HG02623 (cell line): ENCODE data around the gene MEF2B.
"Not testable (repeated sequence)": the region's sequence is repeated elsewhere in the genome, so short reads cannot be mapped to it uniquely, and the experiment has no call there.

ENCODE experiments used
- ATAC-seq: cut with Tn5 transposase; IDR thresholded peaks from one replicate; pipeline ENCODE4 v1.9.1; 2021; ENCODE audit warnings: moderate library complexity; ENCODE audit not compliant: unreplicated experiment

MEF2B gene

DNA sequence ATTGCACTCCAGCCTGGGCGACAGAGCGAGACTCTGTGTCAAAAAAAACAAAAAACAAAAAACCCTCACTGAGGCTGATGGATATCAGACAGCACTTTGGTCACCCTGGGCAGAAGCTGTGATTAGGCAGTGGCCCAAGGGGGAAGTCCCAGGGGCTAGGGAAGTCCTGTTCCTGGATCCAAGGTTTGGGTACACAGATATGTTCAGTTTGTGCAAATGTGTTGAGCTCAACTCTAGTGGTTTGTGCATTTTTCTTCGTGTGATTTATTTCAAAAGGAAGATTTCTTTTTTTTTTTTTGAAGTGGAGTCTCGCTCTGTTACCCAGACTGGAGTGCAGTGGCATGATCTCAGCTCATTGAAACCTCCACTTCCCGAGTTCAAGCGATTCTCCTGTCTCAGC lies 12.3 kb downstream of the MEF2B start:
- no peak for ATAC-seq

GRCh38 chr19:19155495-19156219 lies 14.4 kb downstream of the MEF2B start:
- peak; percentile 71 for ATAC-seq

DNA sequence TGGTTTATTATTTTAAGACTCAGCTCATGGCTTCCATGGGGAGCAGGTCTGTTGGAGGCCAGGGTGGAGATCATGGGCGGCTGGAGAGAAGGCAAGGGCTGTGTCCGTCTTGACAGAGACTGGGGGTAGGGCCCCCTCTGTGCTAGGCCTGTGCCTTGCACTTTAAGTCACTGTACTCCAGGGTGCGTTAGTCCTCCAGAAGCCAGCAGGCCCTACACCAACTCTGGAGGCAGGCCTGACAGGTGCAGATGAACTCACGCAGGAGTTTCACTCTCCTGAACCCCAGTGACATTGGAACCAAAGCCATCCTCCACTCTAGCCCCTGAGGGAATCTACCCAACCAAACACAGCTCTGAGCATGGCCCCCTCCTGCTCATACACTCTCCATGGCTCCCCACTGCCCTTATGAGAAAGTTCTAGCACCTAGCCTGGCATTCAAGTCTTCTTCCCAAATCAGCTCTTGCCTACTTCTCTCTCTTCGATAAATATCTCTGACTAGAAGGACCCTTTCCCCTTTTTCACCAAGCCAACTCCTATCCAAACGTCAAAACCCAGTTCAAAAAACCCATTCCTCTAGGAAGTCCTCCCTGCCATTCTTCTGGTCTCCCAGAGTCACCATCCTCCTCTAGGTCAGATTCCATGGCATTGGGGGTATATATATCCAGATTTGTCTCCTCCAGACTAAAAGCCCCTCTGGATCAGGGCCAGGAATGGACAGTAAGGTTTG lies 15.1 kb downstream of the MEF2B start:
- ATAC-seq = no peak

DNA sequence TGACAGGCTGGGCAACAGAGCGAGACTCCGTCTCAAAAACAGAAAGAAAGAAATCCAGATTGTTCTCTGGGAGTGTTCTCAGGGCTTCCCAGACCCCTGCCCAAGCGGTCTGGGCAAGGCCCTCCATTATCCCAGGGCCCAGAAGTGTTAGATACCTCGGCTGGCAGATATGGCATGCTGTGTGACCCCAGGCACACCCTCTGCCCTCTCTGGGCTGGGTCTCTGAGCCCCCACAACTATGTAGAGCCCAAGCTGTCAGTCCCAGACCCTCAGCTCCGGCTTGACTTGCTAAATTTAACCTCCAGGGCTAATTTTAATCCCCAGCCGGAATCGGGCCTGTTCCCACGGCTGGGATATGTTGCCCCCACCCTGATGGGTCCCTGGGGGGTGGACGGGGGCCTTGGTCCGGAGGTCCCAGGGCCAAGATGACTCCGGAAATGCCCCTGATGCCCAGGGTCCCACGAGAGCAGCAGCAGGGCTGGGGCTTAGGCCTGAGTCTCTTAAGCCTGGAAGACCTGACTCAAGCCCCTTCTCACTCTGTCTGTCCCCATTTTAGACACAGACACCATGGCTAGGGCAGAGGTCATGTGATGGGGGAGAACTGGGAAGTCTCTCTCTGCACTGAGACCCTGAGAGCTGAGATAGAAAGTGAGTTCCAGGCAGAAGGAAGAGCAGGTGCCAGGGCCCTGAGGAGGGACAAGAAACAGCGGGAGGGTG lies 17.2 kb downstream of the MEF2B start:
- no peak for ATAC-seq

DNA sequence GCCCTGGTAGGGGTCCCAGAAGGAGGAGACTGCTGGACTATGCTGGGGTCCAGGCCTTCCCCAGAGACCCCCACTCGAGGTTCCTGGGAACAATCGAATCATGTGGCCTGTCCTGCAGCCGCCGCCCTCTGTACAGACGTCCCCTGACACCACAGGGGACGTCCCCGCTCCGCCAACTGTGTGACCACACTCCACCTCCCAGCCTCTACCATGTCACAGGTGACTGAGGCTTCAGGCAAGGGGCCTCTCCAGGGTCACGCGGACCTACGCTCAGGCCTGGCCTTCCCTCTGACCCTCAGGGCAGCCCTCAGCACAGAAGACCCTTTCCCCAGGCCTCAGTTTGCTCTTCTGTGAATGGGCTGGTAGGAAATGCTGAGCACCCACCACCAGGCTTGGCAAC lies 18.6 kb downstream of the MEF2B start:
- ATAC-seq = peak; percentile 55

GRCh38 chr19:19149435-19149834 lies 20.6 kb downstream of the MEF2B start:
- no peak for ATAC-seq

DNA sequence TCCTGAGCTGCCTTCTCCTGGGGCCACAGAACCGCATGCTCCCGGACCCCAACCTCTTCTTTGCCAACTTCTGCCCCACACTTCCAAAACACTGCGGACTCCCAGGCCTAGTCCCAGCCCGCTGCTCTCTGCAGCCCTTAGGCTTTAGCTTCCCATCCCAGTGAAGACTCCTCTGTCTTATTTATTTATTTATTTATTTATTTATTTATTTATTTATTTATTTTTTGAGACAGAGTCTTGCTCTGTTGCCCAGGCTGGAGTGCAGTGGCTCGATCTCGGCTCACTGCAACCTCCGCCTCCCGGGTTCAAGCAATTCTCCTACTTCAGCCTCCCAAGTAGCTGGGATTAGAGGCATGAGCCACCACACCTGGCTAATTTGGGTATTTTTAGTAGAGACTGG lies 21.6 kb downstream of the MEF2B start:
- ATAC-seq = not testable (repeated sequence)

DNA sequence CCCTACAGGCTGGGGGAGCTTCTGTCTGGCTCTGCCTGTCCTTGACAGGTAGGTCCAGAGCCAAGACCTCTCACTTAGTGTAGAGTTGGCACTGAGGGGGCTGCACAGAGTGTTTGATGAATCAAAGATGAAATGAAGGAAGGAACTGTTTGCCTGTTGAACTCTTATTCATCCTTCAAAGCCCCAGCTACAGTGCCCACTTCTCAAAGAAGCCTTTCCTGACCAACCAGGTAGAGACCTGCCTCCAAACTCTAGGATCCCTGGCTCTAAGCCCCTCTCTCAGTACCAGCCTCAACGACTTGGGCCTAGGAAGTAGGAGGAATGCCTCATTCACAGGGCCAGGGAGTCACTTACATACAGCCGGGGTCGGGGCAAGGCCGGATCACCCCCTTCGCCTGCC lies 22.7 kb downstream of the MEF2B start:
- no peak for ATAC-seq

GRCh38 chr19:19146865-19147264 lies 23.2 kb downstream of the MEF2B start:
- no peak for ATAC-seq

- ATAC-seq = no peak
Observed at GRCh38 chr19:19145684-19146608, 24.1 kb downstream of the MEF2B start.

DNA sequence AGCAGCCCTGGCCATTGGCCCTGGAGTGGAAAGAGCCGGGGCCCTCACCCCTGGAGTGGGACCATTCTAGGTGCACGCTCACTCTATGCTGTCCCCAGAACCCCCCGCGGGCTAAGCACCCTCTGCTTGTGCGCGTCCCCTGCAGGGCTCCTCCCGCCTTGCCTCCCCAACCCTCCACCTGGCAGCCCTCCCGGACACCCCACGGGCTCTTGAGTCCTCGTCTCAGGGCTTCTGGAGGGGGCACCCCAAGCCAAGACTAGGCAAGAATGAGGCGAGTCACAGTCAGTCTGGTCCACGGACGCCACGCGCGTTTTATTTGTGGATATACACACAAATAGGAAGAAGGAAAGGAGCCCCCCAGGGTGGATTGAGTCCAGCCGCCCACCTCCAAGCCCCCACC lies 24.8 kb downstream of the MEF2B start:
- no peak for ATAC-seq

GRCh38 chr19:19142347-19142746 lies 27.7 kb downstream of the MEF2B start:
- no peak for ATAC-seq

DNA sequence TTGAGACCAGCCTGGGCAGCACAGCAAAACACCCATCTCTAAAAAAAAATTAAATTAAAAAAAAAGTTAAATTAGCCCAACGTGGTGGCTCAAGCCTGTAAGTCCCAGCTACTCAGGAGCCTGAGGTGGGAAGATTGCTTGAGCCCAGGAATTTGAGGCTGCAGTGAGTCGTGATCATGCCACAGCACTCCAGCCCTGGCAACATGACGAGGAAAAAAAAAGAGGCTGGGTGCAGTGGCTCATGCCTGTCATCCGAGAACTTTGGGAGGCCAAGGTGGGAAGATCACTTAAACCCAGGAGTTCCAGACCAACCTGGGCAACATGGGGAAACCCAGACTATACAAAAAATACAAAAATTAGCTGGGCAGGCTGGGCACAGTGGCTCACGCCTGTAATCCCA lies 29.6 kb downstream of the MEF2B start:
- ATAC-seq = no peak

- no peak for ATAC-seq
Observed at GRCh38 chr19:19139876-19140229, 30.2 kb downstream of the MEF2B start.

GRCh38 chr19:19138109-19138981 lies 31.7 kb downstream of the MEF2B start, which contains the start of gene TMEM161A:
Gene TMEM161A, minus strand, starts transcription at chr19:19138478. Its CDS starts 50 bp downstream, at chr19:19138428.
- ATAC-seq = peak; percentile 98

- no peak for ATAC-seq
Observed at GRCh38 chr19:19137556-19138108, 32.4 kb downstream of the MEF2B start.

DNA sequence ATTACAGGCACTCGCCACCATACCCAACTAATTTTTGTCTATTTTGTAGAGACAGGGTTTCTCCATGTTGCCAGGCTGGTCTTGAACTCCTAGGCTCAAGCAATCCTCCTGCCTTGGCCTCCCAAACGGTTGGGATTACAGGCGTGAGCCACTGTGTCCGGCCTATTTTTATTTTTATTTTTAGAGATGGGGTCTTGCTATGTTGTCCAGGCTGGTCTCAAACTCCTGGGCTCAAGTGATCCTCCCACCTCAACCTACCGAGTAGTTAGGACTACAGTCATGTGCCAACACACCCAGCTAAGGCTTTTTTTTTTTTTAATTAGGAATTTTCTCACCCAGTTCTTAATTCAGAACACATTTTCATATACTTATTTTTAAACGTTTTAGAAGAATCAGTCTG lies 34.4 kb downstream of the MEF2B start:
- not testable (repeated sequence) for ATAC-seq

GRCh38 chr19:19134687-19135158 lies 35.3 kb downstream of the MEF2B start:
- no peak for ATAC-seq

GRCh38 chr19:19133985-19134384 lies 36.1 kb downstream of the MEF2B start:
- ATAC-seq = no peak
